Smooth muscle cell of the brain vasculature (primary cell): ENCODE results near the gene BSPRY.
"Not testable (repeated sequence)": the region's sequence is repeated elsewhere in the genome, so short reads cannot be mapped to it uniquely, and the experiment has no call there.

Source experiments
- DNase-seq: peaks from one replicate; pipeline ENCODE4 v3.0.0-alpha.2; 2012; ENCODE audit warnings: low read depth, low spot score

The BSPRY gene

GRCh38 chr9:113341712-113342410, 7.5 kb upstream of the BSPRY start:
- DNase-seq: no peak

- DNase-seq: no peak
Measured at GRCh38 chr9:113343732-113344231, 5.6 kb upstream of the BSPRY start.

- DNase-seq: no peak
Measured at GRCh38 chr9:113345190-113345589, 4.2 kb upstream of the BSPRY start.

- no peak for DNase-seq
Measured at GRCh38 chr9:113345671-113346070, 3.7 kb upstream of the BSPRY start.

GRCh38 chr9:113348437-113348836, 904 bp upstream of the BSPRY start:
- no peak for DNase-seq

GRCh38 chr9:113349066-113349444, 286 bp upstream of the BSPRY start:
- DNase-seq: no peak

- no peak for DNase-seq
Measured at GRCh38 chr9:113350107-113350661, 843 bp downstream of the BSPRY start.

- no peak for DNase-seq
Measured at GRCh38 chr9:113350937-113351336, 1.6 kb downstream of the BSPRY start.

- DNase-seq: no peak
Measured at GRCh38 chr9:113352006-113352405, 2.7 kb downstream of the BSPRY start.

GRCh38 chr9:113352411-113352810, 3.1 kb downstream of the BSPRY start:
- DNase-seq: no peak

- DNase-seq: no peak
Measured at GRCh38 chr9:113355040-113355596, 5.8 kb downstream of the BSPRY start.

- DNase-seq: no peak
Measured at GRCh38 chr9:113356686-113357292, 7.4 kb downstream of the BSPRY start.

- no peak for DNase-seq
Measured at GRCh38 chr9:113359385-113359784, 10.0 kb downstream of the BSPRY start.

- DNase-seq: no peak
Measured at GRCh38 chr9:113360242-113360842, 11.0 kb downstream of the BSPRY start.

GRCh38 chr9:113361304-113362018, 12.1 kb downstream of the BSPRY start:
- no peak for DNase-seq

- no peak for DNase-seq
Measured at GRCh38 chr9:113363336-113363735, 14.0 kb downstream of the BSPRY start.

- no peak for DNase-seq
Measured at GRCh38 chr9:113364951-113365350, 15.6 kb downstream of the BSPRY start.

GRCh38 chr9:113365652-113366051, 16.3 kb downstream of the BSPRY start:
- not testable (repeated sequence) for DNase-seq

GRCh38 chr9:113368348-113368981, 19.1 kb downstream of the BSPRY start:
- no peak for DNase-seq

- DNase-seq: no peak
Measured at GRCh38 chr9:113368982-113369854, 19.9 kb downstream of the BSPRY start.
